Astrocyte of the spinal cord (primary cell): ENCODE measurements around the gene CRLF3.

Source experiments
- DNase-seq: peaks from one replicate; pipeline ENCODE4 v3.0.0; 2011; ENCODE audit warnings: low read depth, low spot score
- H3K4me3 ChIP-seq: 2 replicates; pipeline ENCODE4 v1.5.1; 2011; ENCODE audit warnings: low read depth, mild to moderate bottlenecking, low read length, moderate library complexity
- in situ Hi-C: cut with HindIII; loops from 2 replicates; pipeline ENCODE4 v1.10.0; 2017; ENCODE audit warnings: low sequenced_read_pairs
- TF ChIP-seq, protein P1 (sequence below): IDR thresholded peaks from 2 replicates; pipeline ENCODE4 v1.5.1; 2012; ENCODE audit warnings: low read depth, mild to moderate bottlenecking, low read length, inconsistent platforms

The CRLF3 gene

GRCh38 chr17:30796016-30796415, 28.5 kb downstream of the CRLF3 start:
- DNase-seq: no peak
- TF ChIP-seq, protein P1, sequence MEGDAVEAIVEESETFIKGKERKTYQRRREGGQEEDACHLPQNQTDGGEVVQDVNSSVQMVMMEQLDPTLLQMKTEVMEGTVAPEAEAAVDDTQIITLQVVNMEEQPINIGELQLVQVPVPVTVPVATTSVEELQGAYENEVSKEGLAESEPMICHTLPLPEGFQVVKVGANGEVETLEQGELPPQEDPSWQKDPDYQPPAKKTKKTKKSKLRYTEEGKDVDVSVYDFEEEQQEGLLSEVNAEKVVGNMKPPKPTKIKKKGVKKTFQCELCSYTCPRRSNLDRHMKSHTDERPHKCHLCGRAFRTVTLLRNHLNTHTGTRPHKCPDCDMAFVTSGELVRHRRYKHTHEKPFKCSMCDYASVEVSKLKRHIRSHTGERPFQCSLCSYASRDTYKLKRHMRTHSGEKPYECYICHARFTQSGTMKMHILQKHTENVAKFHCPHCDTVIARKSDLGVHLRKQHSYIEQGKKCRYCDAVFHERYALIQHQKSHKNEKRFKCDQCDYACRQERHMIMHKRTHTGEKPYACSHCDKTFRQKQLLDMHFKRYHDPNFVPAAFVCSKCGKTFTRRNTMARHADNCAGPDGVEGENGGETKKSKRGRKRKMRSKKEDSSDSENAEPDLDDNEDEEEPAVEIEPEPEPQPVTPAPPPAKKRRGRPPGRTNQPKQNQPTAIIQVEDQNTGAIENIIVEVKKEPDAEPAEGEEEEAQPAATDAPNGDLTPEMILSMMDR: no peak
- H3K4me3 ChIP-seq: no peak overlapping the region
- in situ Hi-C loops: no loop called here

GRCh38 chr17:30794372-30794771, 30.1 kb downstream of the CRLF3 start:
- in situ Hi-C loops: no loop called here
- DNase-seq: no peak
- TF ChIP-seq, protein P1: no peak
- H3K4me3 ChIP-seq: no peak overlapping the region

GRCh38 chr17:30793282-30793977, 31.1 kb downstream of the CRLF3 start:
- TF ChIP-seq, protein P1: no peak
- no peak for DNase-seq
- in situ Hi-C loops: no loop called here
- no peak overlapping the region for H3K4me3 ChIP-seq

DNA sequence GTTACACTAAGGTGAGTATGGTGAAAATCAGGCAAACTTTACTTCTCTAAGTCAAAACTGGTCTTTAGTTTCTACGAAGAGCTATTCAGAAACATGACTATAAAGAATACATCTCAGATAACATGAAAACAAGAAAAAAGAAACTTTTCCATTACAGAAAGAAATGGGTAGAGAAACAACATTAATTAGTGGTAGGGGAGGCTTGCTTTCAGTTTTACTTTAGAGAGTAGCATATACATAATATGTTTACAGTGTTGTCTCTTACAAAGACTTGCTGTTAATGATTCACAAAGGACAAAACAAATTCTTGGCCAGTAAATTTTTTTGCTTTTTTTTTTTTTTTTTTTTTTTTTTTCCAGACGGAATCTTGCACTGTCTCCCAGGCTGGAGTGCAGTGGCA, 34.2 kb downstream of the CRLF3 start:
- no peak overlapping the region for H3K4me3 ChIP-seq
- DNase-seq: no peak
- in situ Hi-C loops: no loop called here
- TF ChIP-seq, protein P1: no peak

DNA sequence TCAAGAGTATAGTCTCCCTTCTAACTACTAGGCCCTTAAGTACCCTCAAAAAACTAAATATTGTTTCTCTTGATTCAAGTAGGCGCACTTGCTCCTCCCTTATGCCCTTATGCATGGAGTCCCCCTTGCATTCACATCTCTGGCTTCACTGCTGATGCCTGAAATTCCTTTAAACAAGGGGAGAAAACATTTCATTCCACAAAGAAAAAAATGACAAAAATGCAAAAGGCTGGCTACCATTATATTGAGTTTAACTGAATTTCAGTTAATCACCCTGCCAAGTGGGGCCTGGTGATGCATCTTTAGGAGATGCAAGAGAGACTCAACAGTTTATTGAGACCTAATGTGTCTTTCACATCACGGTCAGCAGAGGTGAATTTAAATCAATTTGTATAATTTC, 35.6 kb downstream of the CRLF3 start:
- peak; percentile 17 for DNase-seq
- in situ Hi-C loops: no loop called here

GRCh38 chr17:30782206-30782605, 42.3 kb downstream of the CRLF3 start:
- DNase-seq: no peak
- no peak overlapping the region for H3K4me3 ChIP-seq
- TF ChIP-seq, protein P1: no peak
- in situ Hi-C loops: no loop called here

More for the DNA sequence above, 35.6 kb downstream of the CRLF3 start:
- TF ChIP-seq, protein P1: no peak
- no peak overlapping the region for H3K4me3 ChIP-seq
